GM10248 (cell line): ENCODE data around the gene TIMM9.

ENCODE experiments used
- CTCF ChIA-PET: fragments of 300-600 bp; sonication (Branson Sonifier 250); formaldehyde crosslinking; extraction: SDS; loops from one replicate; lab custom pipeline; 2021; ENCODE audit warnings: antibody characterized with exemption; lab: Yijun Ruan, JAX
- POLR2A ChIA-PET: fragments of 350-650 bp; sonication (Branson Sonifier 250); formaldehyde crosslinking; extraction: SDS; loops from one replicate; lab custom pipeline; 2020; ENCODE audit warnings: antibody characterized with exemption; lab: Yijun Ruan, JAX
- DNase-seq: peaks from one replicate; pipeline ENCODE4 v3.0.0; 2012; ENCODE audit errors: extremely low spot score
- CTCF ChIP-seq: IDR thresholded peaks from 2 replicates; pipeline ENCODE4 v1.5.1; 2012; ENCODE audit warnings: mild to moderate bottlenecking, low read depth; ENCODE audit errors: extremely low read depth, missing control alignments, control extremely low read depth

TIMM9 gene

GRCh38 chr14:58464652-58465051, 37.3 kb upstream of the TIMM9 start:
- no peak for TF ChIP-seq CTCF
- POLR2A ChIA-PET, result no interaction called here
- CTCF ChIA-PET, result interaction anchor here (0.7 to 1.4 kb wide), 2 partner anchors 9 to 37 kb away, joined by 3 to 4 read pairs; no protein-coding TSS in a partner anchor
- no peak for DNase-seq

GRCh38 chr14:58463147-58463546, 35.8 kb upstream of the TIMM9 start:
- TF ChIP-seq CTCF, result no peak
- POLR2A ChIA-PET, result no interaction called here
- DNase-seq, result no peak
- CTCF ChIA-PET, result interaction anchor here (1.3 to 2.9 kb wide), 3 partner anchors 11 to 38 kb away, joined by 3 to 9 read pairs (median 6); no protein-coding TSS in a partner anchor

GRCh38 chr14:58460772-58461171, 33.4 kb upstream of the TIMM9 start:
- ChIA-PET CTCF (no interaction called here), POLR2A (no interaction called here)
- DNase-seq, result no peak
- TF ChIP-seq CTCF, result no peak

- DNase-seq, result no peak
- TF ChIP-seq CTCF, result no peak
- CTCF ChIA-PET, result interaction anchor here (0.9 to 1.7 kb wide), 4 partner anchors 9 to 46 kb away, joined by 3 to 7 read pairs (median 4); partner anchors contain the start of genes KIAA0586 and TIMM9
- POLR2A ChIA-PET, result no interaction called here
These were observed 28.4 kb upstream of the TIMM9 start for GRCh38 chr14:58455593-58456265.

- no peak for DNase-seq
- no peak for TF ChIP-seq CTCF
- CTCF ChIA-PET, result no interaction called here
- POLR2A ChIA-PET, result interaction anchor here (0.7 kb wide), 1 partner anchor 10 kb away, joined by 8 read pairs; no protein-coding TSS in a partner anchor
These were observed 17.3 kb upstream of the TIMM9 start for GRCh38 chr14:58444627-58445026.

- CTCF ChIA-PET, result no interaction called here
These were observed 12.1 kb upstream of the TIMM9 start for GRCh38 chr14:58439476-58439875.

More at GRCh38 chr14:58439476-58439875, 12.1 kb upstream of the TIMM9 start:
- POLR2A ChIA-PET, result no interaction called here
- no peak for TF ChIP-seq CTCF
- no peak for DNase-seq
